ENCODE measurements around the gene FAM81A. TPM values are rescaled to one million over a fixed set of nuclear protein-coding genes. Genes with fewer than 3 reads are reported as not detected.

FAM81A gene
- total and polyA plus RNA-seq, 12 donors: 1.3 to 10.1 (median 3.6) TPM

DNA sequence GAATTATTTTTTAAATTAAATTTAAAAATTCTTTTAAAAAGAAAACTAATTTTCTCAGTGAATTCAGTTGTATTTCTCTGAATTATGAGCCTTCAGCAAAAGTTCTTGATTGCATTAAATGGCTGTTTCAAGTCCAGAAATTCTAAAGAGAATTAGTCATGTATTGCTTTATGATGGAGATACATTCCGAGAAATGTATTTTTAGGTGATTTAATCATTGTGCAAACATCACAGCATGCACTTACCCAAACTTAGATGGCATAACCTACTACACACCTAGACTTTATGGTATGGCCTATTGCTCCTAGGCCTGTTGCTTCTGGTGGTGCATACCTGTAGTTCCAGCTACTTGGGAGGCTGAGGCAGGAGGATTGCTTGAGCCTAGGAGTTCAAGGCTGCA is 129.3 kb downstream of the FAM81A start:
- DNase-seq (no peak), ATAC-seq (no peak)
- no peaks in the 10 kb centered on the region for H3K36me3 ChIP-seq
- peaks cover 0 to 26% (median 12%) of the 10 kb centered on the region in 11 donors for H3K9me3 ChIP-seq
- peaks cover 0 to 4% (median 0%) of the 10 kb centered on the region in 7 donors for H3K27me3 ChIP-seq
- intact Hi-C loops (cut with DNase I): no loop called here
- H3K27ac ChIP-seq: no peak overlapping the region
- WGBS, 2 donors: 92 to 93% methylated on average over 1 of the region's 1 CpG
- no peak overlapping the region for H3K4me3 ChIP-seq
- H3K4me1 ChIP-seq: no peaks in the 10 kb centered on the region
- TF ChIP-seq, protein P1, sequence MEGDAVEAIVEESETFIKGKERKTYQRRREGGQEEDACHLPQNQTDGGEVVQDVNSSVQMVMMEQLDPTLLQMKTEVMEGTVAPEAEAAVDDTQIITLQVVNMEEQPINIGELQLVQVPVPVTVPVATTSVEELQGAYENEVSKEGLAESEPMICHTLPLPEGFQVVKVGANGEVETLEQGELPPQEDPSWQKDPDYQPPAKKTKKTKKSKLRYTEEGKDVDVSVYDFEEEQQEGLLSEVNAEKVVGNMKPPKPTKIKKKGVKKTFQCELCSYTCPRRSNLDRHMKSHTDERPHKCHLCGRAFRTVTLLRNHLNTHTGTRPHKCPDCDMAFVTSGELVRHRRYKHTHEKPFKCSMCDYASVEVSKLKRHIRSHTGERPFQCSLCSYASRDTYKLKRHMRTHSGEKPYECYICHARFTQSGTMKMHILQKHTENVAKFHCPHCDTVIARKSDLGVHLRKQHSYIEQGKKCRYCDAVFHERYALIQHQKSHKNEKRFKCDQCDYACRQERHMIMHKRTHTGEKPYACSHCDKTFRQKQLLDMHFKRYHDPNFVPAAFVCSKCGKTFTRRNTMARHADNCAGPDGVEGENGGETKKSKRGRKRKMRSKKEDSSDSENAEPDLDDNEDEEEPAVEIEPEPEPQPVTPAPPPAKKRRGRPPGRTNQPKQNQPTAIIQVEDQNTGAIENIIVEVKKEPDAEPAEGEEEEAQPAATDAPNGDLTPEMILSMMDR (IDR thresholded peaks at IDR 0.05): no peak

DNA sequence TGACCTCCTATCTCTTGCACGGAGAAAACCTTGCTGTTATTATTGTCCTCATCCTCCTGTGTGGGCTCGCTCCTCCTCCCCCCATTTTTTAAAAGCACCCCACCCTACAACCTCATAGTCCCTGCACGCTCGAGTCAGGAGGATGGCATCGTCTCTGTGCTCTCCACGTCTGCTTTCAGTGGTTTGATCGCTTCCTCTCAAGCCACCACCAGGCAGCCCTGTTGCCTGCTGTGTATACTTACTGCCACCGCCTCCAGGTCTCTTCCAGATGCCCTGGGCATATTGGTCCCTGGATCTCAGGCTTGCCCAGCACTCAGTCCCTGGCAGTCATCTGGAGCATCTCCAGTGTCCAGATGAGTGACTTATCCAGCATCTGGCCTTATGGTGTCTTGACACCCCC is 131.5 kb downstream of the FAM81A start:
- no peak for ATAC-seq
- peaks cover 0 to 21% (median 12%) of the 10 kb centered on the region in 11 donors for H3K9me3 ChIP-seq
- no peak overlapping the region for H3K27ac ChIP-seq
- H3K4me3 ChIP-seq: no peak overlapping the region
- TF ChIP-seq, protein P1 (IDR thresholded peaks at IDR 0.05): no peak
- H3K27me3 ChIP-seq: peaks cover 0 to 8% (median 0%) of the 10 kb centered on the region in 7 donors
- H3K36me3 ChIP-seq: no peaks in the 10 kb centered on the region
- 72 to 83% methylated on average over 8 of the region's 8 CpGs for WGBS, 2 donors
- no peaks in the 10 kb centered on the region for H3K4me1 ChIP-seq
- no peak for DNase-seq
- intact Hi-C loops (cut with DNase I): no loop called here

DNA sequence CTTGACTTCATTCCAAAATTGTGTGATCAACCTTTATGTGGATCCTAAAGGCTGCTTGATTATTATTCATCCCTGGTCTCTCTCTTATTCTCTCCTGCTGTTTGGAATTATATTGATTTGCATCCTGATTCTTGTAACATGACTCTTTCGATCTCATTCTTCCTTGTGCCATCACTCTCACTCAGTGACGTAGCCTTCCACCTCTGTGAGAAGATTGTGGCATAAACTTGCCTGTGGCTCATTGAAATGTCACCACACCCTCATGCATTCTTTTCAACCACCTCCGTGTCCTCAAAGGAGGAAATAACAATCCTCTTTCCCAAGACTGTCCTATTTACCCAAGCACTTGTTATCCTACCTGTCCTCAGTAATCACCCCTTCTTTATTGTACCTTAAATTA is 132.3 kb downstream of the FAM81A start:
- Histone ChIP-seq H3K4me3 (no peak overlapping the region), H3K27me3 (peaks cover 0 to 8% (median 0%) of the 10 kb centered on the region in 7 donors), H3K4me1 (no peaks in the 10 kb centered on the region), H3K27ac (no peak overlapping the region), H3K36me3 (no peaks in the 10 kb centered on the region), H3K9me3 (peaks cover 0 to 13% (median 6%) of the 10 kb centered on the region in 11 donors)
- TF ChIP-seq, protein P1 (IDR thresholded peaks at IDR 0.05): no peak
- 60 to 68% methylated on average over 3 of the region's 3 CpGs for WGBS, 2 donors
- DNase-seq: no peak
- ATAC-seq: no peak
- intact Hi-C loops (cut with DNase I): no loop called here

DNA sequence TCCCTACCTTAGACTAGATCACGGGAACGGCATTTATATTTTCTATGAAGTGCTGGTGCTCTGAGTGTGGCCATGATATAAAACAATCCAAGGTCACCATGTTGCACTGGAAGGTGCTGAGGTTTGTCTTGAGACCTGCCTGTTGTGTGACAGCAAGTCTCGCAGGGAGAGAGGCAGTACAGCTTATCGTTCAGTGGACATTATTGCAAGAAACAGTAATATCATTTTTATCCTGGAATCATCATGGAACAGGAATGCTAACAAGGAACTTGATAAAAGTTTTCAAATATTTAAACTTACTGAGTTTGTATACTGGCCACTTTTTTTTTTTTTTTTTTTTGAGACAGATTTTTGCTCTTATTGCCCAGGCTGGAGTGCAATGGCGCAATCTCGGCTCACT is 133.6 kb downstream of the FAM81A start:
- no peaks in the 10 kb centered on the region for H3K9me3 ChIP-seq
- H3K4me1 ChIP-seq: no peaks in the 10 kb centered on the region
- TF ChIP-seq, protein P1 (IDR thresholded peaks at IDR 0.05): no peak
- DNase-seq (no peak), ATAC-seq (no peak)
- no peak overlapping the region for H3K27ac ChIP-seq
- 94 to 95% methylated on average over 6 of the region's 6 CpGs for WGBS, 2 donors
- no peaks in the 10 kb centered on the region for H3K36me3 ChIP-seq
- intact Hi-C loops (cut with DNase I): no loop called here
- H3K27me3 ChIP-seq: peaks cover 0 to 8% (median 0%) of the 10 kb centered on the region in 7 donors
- no peak overlapping the region for H3K4me3 ChIP-seq

Other genes with a start within 250 kb of the FAM81A start
- not detected for gene LDHAL6B, start 231.3 kb upstream of the FAM81A start, total RNA-seq
- not detected for gene LDHAL6B, start 231.3 kb upstream of the FAM81A start, polyA plus RNA-seq
- 10 to 100 TPM; 20.6 to 75.3 (median 28.4) TPM for gene MYO1E, start 65.3 kb upstream of the FAM81A start, total RNA-seq
- 10 to 100 TPM in 1 of 2 donors, 1 to 10 TPM in 1; 9.3 to 16.5 TPM for gene MYO1E, start 65.3 kb upstream of the FAM81A start, polyA plus RNA-seq
- under 1 TPM in 4 of 10 donors, not detected in 6; 0.12 to 0.55 (median 0.33) TPM for gene GCNT3, start 173.6 kb downstream of the FAM81A start, total RNA-seq
- gene GCNT3, start 173.6 kb downstream of the FAM81A start, polyA plus RNA-seq: under 1 TPM in 1 of 2 donors, not detected in 1; 0.37 TPM
- 100 to 1,000 TPM; 121 to 150 (median 129) TPM for gene GTF2A2, start 219.3 kb downstream of the FAM81A start, total RNA-seq
- gene GTF2A2, start 219.3 kb downstream of the FAM81A start, polyA plus RNA-seq: 100 to 1,000 TPM in 1 of 2 donors, 10 to 100 TPM in 1; 56.9 to 120 TPM